Common myeloid progenitor, CD34-positive (primary cell): Measurements from ENCODE around the gene CDC42BPA.

ENCODE experiments used
- CTCF ChIA-PET: fragments of 350-600 bp; sonication (Branson Sonifier 250); formaldehyde crosslinking; loops from one replicate; lab custom pipeline; 2021; ENCODE audit warnings: antibody characterized with exemption; lab: Charles Lee
- POLR2A ChIA-PET: fragments of 350-600 bp; sonication (Branson Sonifier 250); formaldehyde crosslinking; loops from one replicate; lab custom pipeline; 2021; ENCODE audit warnings: antibody characterized with exemption; lab: Charles Lee
- DNase-seq, 3 donors: peaks; one replicate each; pipeline versions ENCODE4 v3.0.0 to v3.0.0-alpha.2; 2013
- H3K27ac ChIP-seq, 2 experiments: 1 replicate in 1 of 2; 2 replicates in 1 of 2; pipeline ENCODE4 v1.7.0; 2013; ENCODE audit warnings: inconsistent platforms in 2 of 2, low read length in 2 of 2, mild to moderate bottlenecking in 2 of 2, low read depth in 1 of 2, moderate library complexity in 1 of 2; ENCODE audit not compliant: severe bottlenecking in 2 of 2, insufficient read depth in 1 of 2, poor library complexity in 1 of 2
- H3K27me3 ChIP-seq, 5 experiments: replicated peaks in 2 of 5; 1 replicate in 3 of 5; 2 replicates in 2 of 5; pipeline versions ENCODE4 v1.6.1 to v1.7.0; 2013; ENCODE audit warnings: low read length in 4 of 5, mild to moderate bottlenecking in 2 of 5, moderate library complexity in 2 of 5, inconsistent platforms in 1 of 5; ENCODE audit not compliant: insufficient read depth in 5 of 5, control insufficient read depth in 4 of 5
- H3K36me3 ChIP-seq, 4 experiments: 1 replicate in 2 of 4; 2 replicates in 2 of 4; pipeline versions ENCODE4 v1.6.1 to v1.7.0; 2013; ENCODE audit warnings: low read length in 3 of 4, control low read depth in 1 of 4, mild to moderate bottlenecking in 1 of 4; ENCODE audit not compliant: control insufficient read depth in 4 of 4, insufficient read depth in 4 of 4
- H3K4me1 ChIP-seq, 4 experiments: 1 replicate in 3 of 4; 2 replicates in 1 of 4; pipeline versions ENCODE4 v1.6.1 to v1.7.1; 2013; ENCODE audit warnings: low read length in 3 of 4, mild to moderate bottlenecking in 3 of 4, control low read depth in 1 of 4, inconsistent platforms in 1 of 4, moderate library complexity in 1 of 4; ENCODE audit not compliant: control insufficient read depth in 4 of 4, insufficient read depth in 4 of 4; ENCODE audit errors: control extremely low read depth in 1 of 4
- H3K4me3 ChIP-seq, 7 experiments: 1 replicate in 4 of 7; 2 replicates in 3 of 7; pipeline versions ENCODE4 v1.5.1 to v1.7.0; 2013; ENCODE audit warnings: mild to moderate bottlenecking in 7 of 7, low read length in 6 of 7, moderate library complexity in 6 of 7, inconsistent platforms in 2 of 7, low read depth in 2 of 7, control low read depth in 1 of 7; ENCODE audit not compliant: insufficient read depth in 4 of 7, control insufficient read depth in 1 of 7; ENCODE audit errors: extremely low read depth in 1 of 7
- H3K9me3 ChIP-seq, 5 experiments: 1 replicate in 4 of 5; 2 replicates in 1 of 5; pipeline versions ENCODE4 v1.6.1 to v1.7.1; 2013; ENCODE audit warnings: low read length in 4 of 5, mild to moderate bottlenecking in 2 of 5, inconsistent platforms in 1 of 5, low read depth in 1 of 5, moderate library complexity in 1 of 5; ENCODE audit not compliant: control insufficient read depth in 4 of 5, insufficient read depth in 2 of 5; ENCODE audit errors: control extremely low read depth in 1 of 5
- WGBS: methylation state at CpG from one replicate; pipeline ENCODE4 v1.1.5; 2013; ENCODE audit not compliant: insufficient coverage; 5-methylcytosine and 5-hydroxymethylcytosine counted together

CDC42BPA gene

GRCh38 chr1:227260433-227260832, 57.9 kb downstream of the CDC42BPA start:
- no peak for DNase-seq
- H3K36me3 ChIP-seq = no peaks in the 10 kb centered on the region
- no peak overlapping the region for H3K27ac ChIP-seq
- H3K27me3 ChIP-seq = no peaks in the 10 kb centered on the region
- H3K9me3 ChIP-seq = no peaks in the 10 kb centered on the region
- 92% methylated on average over 2 of the region's 2 CpGs for WGBS
- ChIA-PET CTCF (no interaction called here), POLR2A (no interaction called here)
- no peak overlapping the region for H3K4me3 ChIP-seq
- H3K4me1 ChIP-seq = no peaks in the 10 kb centered on the region

GRCh38 chr1:227257964-227258363, 60.3 kb downstream of the CDC42BPA start:
- Histone ChIP-seq H3K9me3 (no peaks in the 10 kb centered on the region), H3K4me3 (no peak overlapping the region), H3K36me3 (peaks cover 0 to 3% (median 0%) of the 10 kb centered on the region in 4 experiments), H3K27me3 (no peaks in the 10 kb centered on the region), H3K4me1 (no peaks in the 10 kb centered on the region), H3K27ac (no peak overlapping the region)
- DNase-seq = no peak
- ChIA-PET CTCF (no interaction called here), POLR2A (interaction anchor here (0.5 kb wide), 1 partner anchor 1015 kb away, joined by 4 read pairs; no protein-coding TSS in a partner anchor)
- 96% methylated on average over 4 of the region's 7 CpGs for WGBS

- no peak for DNase-seq
- Histone ChIP-seq H3K27me3 (no peaks in the 10 kb centered on the region), H3K9me3 (no peaks in the 10 kb centered on the region), H3K4me3 (no peak overlapping the region), H3K27ac (no peak overlapping the region), H3K36me3 (peaks cover 0 to 4% (median 0%) of the 10 kb centered on the region in 4 experiments), H3K4me1 (no peaks in the 10 kb centered on the region)
- CTCF ChIA-PET = no interaction called here
- 100% methylated on average over 3 of the region's 5 CpGs for WGBS
- POLR2A ChIA-PET = no interaction called here
Observed at GRCh38 chr1:227255086-227255732, 63.1 kb downstream of the CDC42BPA start.

- Histone ChIP-seq H3K36me3 (peaks cover 0 to 7% (median 0%) of the 10 kb centered on the region in 4 experiments), H3K27ac (no peak overlapping the region), H3K4me3 (no peak overlapping the region), H3K9me3 (peaks cover 0 to 1% (median 0%) of the 10 kb centered on the region in 5 experiments), H3K4me1 (no peaks in the 10 kb centered on the region), H3K27me3 (no peaks in the 10 kb centered on the region)
- no peak for DNase-seq
- CTCF ChIA-PET = interaction anchor here (1.0 kb wide), 1 partner anchor 196 kb away, joined by 3 read pairs; no protein-coding TSS in a partner anchor
- WGBS = no CpG with 5 or more reads among the region's 13 CpGs
- POLR2A ChIA-PET = no interaction called here
Observed at GRCh38 chr1:227253065-227253464, 65.2 kb downstream of the CDC42BPA start.

- H3K27ac ChIP-seq = no peak overlapping the region
- peaks cover 0 to 7% (median 0%) of the 10 kb centered on the region in 4 experiments for H3K4me1 ChIP-seq
- H3K36me3 ChIP-seq = peaks cover 0 to 3% (median 0%) of the 10 kb centered on the region in 4 experiments
- DNase-seq = no peak
- no peak overlapping the region for H3K4me3 ChIP-seq
- CTCF ChIA-PET = no interaction called here
- no peaks in the 10 kb centered on the region for H3K27me3 ChIP-seq
- POLR2A ChIA-PET = no interaction called here
- 100% methylated on average over 5 of the region's 6 CpGs for whole genome bisulfite sequencing
- H3K9me3 ChIP-seq = peaks cover 0 to 3% (median 0%) of the 10 kb centered on the region in 5 experiments
Observed at GRCh38 chr1:227245613-227246320, 72.5 kb downstream of the CDC42BPA start.

- no peak overlapping the region for H3K27ac ChIP-seq
Observed at GRCh38 chr1:227244339-227245118, 73.8 kb downstream of the CDC42BPA start.

More at GRCh38 chr1:227244339-227245118, 73.8 kb downstream of the CDC42BPA start:
- ChIA-PET CTCF (interaction anchor here (1.6 kb wide), 1 partner anchor 74 kb away, joined by 3 read pairs; no protein-coding TSS in a partner anchor), POLR2A (no interaction called here)
- no peak overlapping the region for H3K4me3 ChIP-seq
- no peaks in the 10 kb centered on the region for H3K27me3 ChIP-seq
- peaks cover 0 to 3% (median 0%) of the 10 kb centered on the region in 4 experiments for H3K36me3 ChIP-seq
- H3K9me3 ChIP-seq = peaks cover 0 to 3% (median 0%) of the 10 kb centered on the region in 5 experiments
- H3K4me1 ChIP-seq = peaks cover 0 to 7% (median 0%) of the 10 kb centered on the region in 4 experiments
- DNase-seq = peak in 2 of 3 donors; percentile 15 to 38
- WGBS = 88% methylated on average over 2 of the region's 2 CpGs
